Stimulated activated naive B cell treated with anti-CD40 and anti-IgM and Interleukin-4, amounts not matched to agents 10 μg/mL and 1 μg/mL and 100 μg/mL, for 72 hours (primary cell): ENCODE measurements around the gene PTPRN2.
A peak's percentile ranks its signal among the peaks of the same experiment; 100 is the strongest.
"Not testable (repeated sequence)": the region's sequence is repeated elsewhere in the genome, so short reads cannot be mapped to it uniquely, and the experiment has no call there.

Experiments
- ATAC-seq, 2 donors: fragments of 150-1000 bp; cut with Tn5 transposase; replicated peaks; 2 replicates each; pipeline ENCODE4 v1.10.0; 2021; ENCODE audit warnings: moderate library complexity in 1 of 2
- DNase-seq: peaks from one replicate; pipeline ENCODE4 v3.0.0; 2021
- H3K27ac Mint-ChIP-seq: one replicate; pipeline ENCODE4 v1.8.0; 2022; ENCODE audit warnings: mild to moderate bottlenecking, mixed read lengths
- H3K27me3 Mint-ChIP-seq, 2 donors: one replicate each; pipeline ENCODE4 v1.8.0; 2022; ENCODE audit warnings: mixed read lengths in 2 of 2
- H3K36me3 Mint-ChIP-seq, 2 donors: one replicate each; pipeline ENCODE4 v1.8.0; 2022; ENCODE audit warnings: mixed read lengths in 2 of 2, mild to moderate bottlenecking in 1 of 2
- H3K4me1 Mint-ChIP-seq, 2 donors: one replicate each; pipeline ENCODE4 v1.8.0; 2022; ENCODE audit warnings: mixed read lengths in 2 of 2, mild to moderate bottlenecking in 1 of 2
- H3K4me3 Mint-ChIP-seq, 2 donors: one replicate each; pipeline ENCODE4 v1.8.0; 2022; ENCODE audit warnings: mild to moderate bottlenecking in 2 of 2, mixed read lengths in 2 of 2, moderate library complexity in 1 of 2
- H3K9me3 Mint-ChIP-seq, 2 donors: one replicate each; pipeline ENCODE4 v1.8.0; 2022; ENCODE audit warnings: mixed read lengths in 2 of 2, mild to moderate bottlenecking in 1 of 2

The PTPRN2 gene

GRCh38 chr7:157916946-157917640 is 670.5 kb downstream of the PTPRN2 start:
- H3K27ac Mint-ChIP-seq: no peak overlapping the region
- DNase-seq (no peak), ATAC-seq (no peak)
- H3K36me3 Mint-ChIP-seq: peaks cover 0 to 2% of the 10 kb centered on the region in 2 donors
- peaks cover 14 to 18% of the 10 kb centered on the region in 2 donors for H3K9me3 Mint-ChIP-seq
- no peaks in the 10 kb centered on the region for H3K4me1 Mint-ChIP-seq
- peaks cover 0 to 8% of the 10 kb centered on the region in 2 donors for H3K27me3 Mint-ChIP-seq
- no peak overlapping the region for H3K4me3 Mint-ChIP-seq

GRCh38 chr7:157910446-157910845 is 677.2 kb downstream of the PTPRN2 start:
- Mint-ChIP-seq H3K36me3 (peaks cover 0 to 2% of the 10 kb centered on the region in 2 donors), H3K27me3 (no peaks in the 10 kb centered on the region), H3K9me3 (peaks cover 9 to 17% of the 10 kb centered on the region in 2 donors), H3K4me3 (no peak overlapping the region), H3K4me1 (no peaks in the 10 kb centered on the region), H3K27ac (no peak overlapping the region)
- no peak for ATAC-seq
- no peak for DNase-seq

GRCh38 chr7:157910045-157910444 is 677.6 kb downstream of the PTPRN2 start:
- peaks cover 8 to 15% of the 10 kb centered on the region in 2 donors for H3K9me3 Mint-ChIP-seq
- not testable (repeated sequence) for ATAC-seq

GRCh38 chr7:157909370-157909769 is 678.3 kb downstream of the PTPRN2 start:
- H3K4me3 Mint-ChIP-seq: no peak overlapping the region
- no peaks in the 10 kb centered on the region for H3K36me3 Mint-ChIP-seq
- H3K27me3 Mint-ChIP-seq: no peaks in the 10 kb centered on the region
- H3K27ac Mint-ChIP-seq: peak overlapping the region; percentile 51
- DNase-seq (no peak), ATAC-seq (no peak)
- H3K4me1 Mint-ChIP-seq: no peaks in the 10 kb centered on the region
- H3K9me3 Mint-ChIP-seq: peaks cover 5 to 18% of the 10 kb centered on the region in 2 donors

More at GRCh38 chr7:157910045-157910444, 677.6 kb downstream of the PTPRN2 start:
- H3K4me1 Mint-ChIP-seq, H3K27ac Mint-ChIP-seq, H3K36me3 Mint-ChIP-seq, H3K27me3 Mint-ChIP-seq, DNase-seq, H3K4me3 Mint-ChIP-seq: not testable (repeated sequence)

GRCh38 chr7:157908006-157908782 is 679.4 kb downstream of the PTPRN2 start:
- ATAC-seq (no peak), DNase-seq (no peak)
- H3K4me3 Mint-ChIP-seq: no peak overlapping the region
- H3K27me3 Mint-ChIP-seq: no peaks in the 10 kb centered on the region
- H3K27ac Mint-ChIP-seq: no peak overlapping the region
- peaks cover 4 to 16% of the 10 kb centered on the region in 2 donors for H3K9me3 Mint-ChIP-seq
- H3K36me3 Mint-ChIP-seq: no peaks in the 10 kb centered on the region
- no peaks in the 10 kb centered on the region for H3K4me1 Mint-ChIP-seq

GRCh38 chr7:157907091-157907490 is 680.5 kb downstream of the PTPRN2 start:
- no peak overlapping the region for H3K27ac Mint-ChIP-seq
- H3K9me3 Mint-ChIP-seq: peaks cover 5 to 9% of the 10 kb centered on the region in 2 donors
- no peak overlapping the region for H3K4me3 Mint-ChIP-seq
- no peaks in the 10 kb centered on the region for H3K27me3 Mint-ChIP-seq
- no peaks in the 10 kb centered on the region for H3K36me3 Mint-ChIP-seq
- no peak for DNase-seq
- ATAC-seq: no peak
- no peaks in the 10 kb centered on the region for H3K4me1 Mint-ChIP-seq

- Mint-ChIP-seq H3K36me3 (no peaks in the 10 kb centered on the region), H3K9me3 (peaks cover 5 to 8% of the 10 kb centered on the region in 2 donors), H3K27me3 (no peaks in the 10 kb centered on the region), H3K27ac (no peak overlapping the region), H3K4me1 (no peaks in the 10 kb centered on the region), H3K4me3 (no peak overlapping the region)
- ATAC-seq (no peak), DNase-seq (no peak)
Measured at GRCh38 chr7:157906583-157906982, 681.0 kb downstream of the PTPRN2 start.

GRCh38 chr7:157905651-157906461 is 681.8 kb downstream of the PTPRN2 start:
- DNase-seq (no peak), ATAC-seq (no peak)
- no peaks in the 10 kb centered on the region for H3K4me1 Mint-ChIP-seq
- no peaks in the 10 kb centered on the region for H3K27me3 Mint-ChIP-seq
- H3K9me3 Mint-ChIP-seq: peaks cover 4 to 13% of the 10 kb centered on the region in 2 donors
- H3K4me3 Mint-ChIP-seq: no peak overlapping the region
- H3K36me3 Mint-ChIP-seq: no peaks in the 10 kb centered on the region
- H3K27ac Mint-ChIP-seq: no peak overlapping the region

GRCh38 chr7:157904866-157905570 is 682.6 kb downstream of the PTPRN2 start:
- Mint-ChIP-seq H3K4me3 (no peak overlapping the region), H3K27me3 (no peaks in the 10 kb centered on the region), H3K36me3 (no peaks in the 10 kb centered on the region), H3K4me1 (no peaks in the 10 kb centered on the region), H3K9me3 (peaks cover 4 to 15% of the 10 kb centered on the region in 2 donors), H3K27ac (no peak overlapping the region)
- no peak for DNase-seq
- ATAC-seq: no peak

GRCh38 chr7:157904211-157904865 is 683.3 kb downstream of the PTPRN2 start:
- ATAC-seq: no peak
- H3K9me3 Mint-ChIP-seq: peaks cover 4 to 15% of the 10 kb centered on the region in 2 donors
- no peak overlapping the region for H3K27ac Mint-ChIP-seq

GRCh38 chr7:157903710-157904109 is 683.9 kb downstream of the PTPRN2 start:
- no peak for ATAC-seq
- H3K27me3 Mint-ChIP-seq: no peaks in the 10 kb centered on the region
- no peak for DNase-seq
- H3K4me1 Mint-ChIP-seq: no peaks in the 10 kb centered on the region
- H3K9me3 Mint-ChIP-seq: peaks cover 4 to 15% of the 10 kb centered on the region in 2 donors
- no peak overlapping the region for H3K27ac Mint-ChIP-seq
- no peak overlapping the region for H3K4me3 Mint-ChIP-seq
- H3K36me3 Mint-ChIP-seq: no peaks in the 10 kb centered on the region

More at GRCh38 chr7:157904211-157904865, 683.3 kb downstream of the PTPRN2 start:
- Mint-ChIP-seq H3K27me3 (no peaks in the 10 kb centered on the region), H3K4me3 (no peak overlapping the region), H3K4me1 (no peaks in the 10 kb centered on the region), H3K36me3 (no peaks in the 10 kb centered on the region)
- DNase-seq: no peak

GRCh38 chr7:157903296-157903695 is 684.3 kb downstream of the PTPRN2 start:
- ATAC-seq: no peak
- H3K9me3 Mint-ChIP-seq: peaks cover 4 to 15% of the 10 kb centered on the region in 2 donors
- H3K27ac Mint-ChIP-seq: no peak overlapping the region

GRCh38 chr7:157901816-157902610 is 685.6 kb downstream of the PTPRN2 start:
- not testable (repeated sequence) for H3K4me1 Mint-ChIP-seq, ATAC-seq, H3K36me3 Mint-ChIP-seq, H3K27me3 Mint-ChIP-seq, H3K4me3 Mint-ChIP-seq, H3K27ac Mint-ChIP-seq, DNase-seq
- H3K9me3 Mint-ChIP-seq: peaks cover 4 to 15% of the 10 kb centered on the region in 2 donors

More at GRCh38 chr7:157903296-157903695, 684.3 kb downstream of the PTPRN2 start:
- Mint-ChIP-seq H3K27me3 (no peaks in the 10 kb centered on the region), H3K4me1 (no peaks in the 10 kb centered on the region), H3K4me3 (no peak overlapping the region), H3K36me3 (no peaks in the 10 kb centered on the region)
- no peak for DNase-seq
